GM21737 (cell line): Measurements from ENCODE around the gene SKAP1.
"Not testable (repeated sequence)": the region's sequence is repeated elsewhere in the genome, so short reads cannot be mapped to it uniquely, and the experiment has no call there.

Experiments used
- ATAC-seq: cut with Tn5 transposase; IDR thresholded peaks from one replicate; pipeline ENCODE4 v1.9.1; 2021; ENCODE audit warnings: mild to moderate bottlenecking, moderate library complexity; ENCODE audit not compliant: unreplicated experiment

SKAP1 gene

GRCh38 chr17:48449335-48449734, 19.3 kb upstream of the SKAP1 start:
- ATAC-seq = not testable (repeated sequence)

DNA sequence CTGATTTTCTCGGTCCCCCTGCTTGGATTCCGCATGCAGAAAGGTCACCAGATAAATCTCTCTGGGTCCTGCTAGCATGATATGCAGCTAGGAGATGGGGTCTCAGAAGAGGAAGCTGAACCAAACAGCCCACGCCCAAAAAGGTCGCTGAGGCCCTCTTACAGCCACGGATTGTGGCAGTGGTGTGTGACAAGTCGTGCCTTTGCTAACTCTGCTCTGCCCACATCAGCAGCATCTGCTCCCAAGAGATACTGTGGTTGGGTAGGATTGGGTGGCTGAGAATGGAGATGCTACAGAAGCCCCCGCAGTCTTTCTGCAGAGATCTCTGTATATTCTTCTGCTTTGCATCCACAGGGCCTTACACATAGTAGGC, 15.2 kb upstream of the SKAP1 start:
- no peak for ATAC-seq

DNA sequence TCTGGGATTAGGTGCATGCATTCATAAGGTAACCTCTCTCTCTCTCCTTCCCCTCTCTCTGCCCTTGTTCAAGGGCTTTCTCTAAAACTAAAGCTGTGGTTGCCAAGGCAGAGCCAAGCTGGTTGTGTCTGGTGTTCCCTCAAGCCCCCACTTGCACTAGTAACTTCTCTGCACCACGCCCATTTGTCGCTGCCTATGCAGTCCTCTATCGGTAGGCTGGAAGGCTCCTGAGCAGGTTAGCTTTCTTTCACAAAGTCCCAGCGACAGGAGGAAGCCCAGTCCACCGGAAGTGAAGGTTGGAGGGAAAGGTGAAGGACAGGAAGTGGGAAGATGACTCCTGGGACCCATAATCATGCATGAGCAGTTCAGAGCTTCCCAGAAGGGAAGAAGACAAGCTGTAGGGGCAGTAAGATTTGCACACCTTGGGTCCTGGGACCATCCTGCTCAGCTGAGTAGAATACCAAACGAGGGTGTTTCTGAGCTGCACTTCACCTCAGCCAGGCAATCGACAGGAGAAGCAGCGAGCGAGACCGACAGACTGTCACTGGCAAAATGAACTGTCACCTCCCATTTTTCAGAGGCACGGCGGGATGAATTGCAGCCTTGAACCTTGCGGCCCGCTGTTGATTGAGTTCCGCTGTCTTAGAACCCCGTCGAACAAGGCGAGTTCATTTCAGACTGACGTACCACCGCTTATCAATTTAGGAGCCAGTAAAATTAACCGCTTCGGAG, 14.7 kb upstream of the SKAP1 start:
- ATAC-seq = no peak

DNA sequence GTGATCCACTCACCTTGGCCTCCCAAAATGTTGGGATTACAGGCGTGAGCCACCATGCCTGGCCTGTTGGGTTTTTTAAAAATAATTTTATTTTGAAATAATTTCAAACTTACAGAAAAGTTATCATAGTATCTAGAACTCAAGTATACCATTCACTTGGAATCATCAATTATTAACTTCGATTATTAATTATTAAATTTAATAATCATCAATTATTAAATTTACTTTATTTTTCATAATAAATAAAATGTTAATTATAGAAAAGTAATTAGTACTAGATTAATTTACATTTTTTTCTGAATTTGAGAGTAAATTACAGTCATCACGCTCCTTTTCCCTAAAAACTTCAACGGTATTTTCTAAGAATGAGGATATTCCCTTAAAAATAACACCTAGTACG, 13.7 kb upstream of the SKAP1 start:
- ATAC-seq = no peak

- ATAC-seq = no peak
Measured at GRCh38 chr17:48442819-48443218, 12.8 kb upstream of the SKAP1 start.

GRCh38 chr17:48441862-48442261, 11.8 kb upstream of the SKAP1 start:
- ATAC-seq = no peak

GRCh38 chr17:48441231-48441711, 11.3 kb upstream of the SKAP1 start:
- ATAC-seq = peak; percentile 61

- ATAC-seq = no peak
Measured at GRCh38 chr17:48440669-48441068, 10.7 kb upstream of the SKAP1 start.

DNA sequence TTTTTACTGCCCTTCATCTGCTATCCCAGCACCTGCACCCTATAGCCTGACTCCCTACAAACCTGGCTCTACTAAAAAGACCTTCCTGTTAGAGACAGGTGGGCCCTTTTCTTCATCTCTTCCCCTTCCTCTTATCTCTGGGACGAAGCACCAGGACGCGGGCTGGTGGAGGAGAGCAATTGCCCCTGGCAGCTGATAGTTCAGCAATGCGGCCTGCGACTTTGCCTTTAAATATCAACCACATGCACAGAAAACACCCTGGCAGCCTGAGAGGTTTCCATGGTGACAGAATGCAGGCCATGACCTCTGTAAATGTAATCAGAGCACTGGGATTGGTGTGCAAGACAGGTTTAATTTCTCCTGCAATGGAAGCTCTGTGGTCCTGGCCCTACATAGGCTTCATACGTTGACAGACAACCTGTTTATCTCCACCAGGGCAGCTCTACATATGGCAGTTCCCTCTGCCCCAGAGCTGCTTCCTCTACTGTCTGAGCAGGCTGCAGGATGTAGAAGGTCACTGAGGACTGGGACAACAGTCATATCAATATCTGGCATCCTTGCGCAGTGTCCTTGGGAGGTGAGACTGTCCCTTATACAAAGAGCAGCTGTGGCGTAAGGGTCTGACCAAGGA, 10.0 kb upstream of the SKAP1 start:
- ATAC-seq = no peak

DNA sequence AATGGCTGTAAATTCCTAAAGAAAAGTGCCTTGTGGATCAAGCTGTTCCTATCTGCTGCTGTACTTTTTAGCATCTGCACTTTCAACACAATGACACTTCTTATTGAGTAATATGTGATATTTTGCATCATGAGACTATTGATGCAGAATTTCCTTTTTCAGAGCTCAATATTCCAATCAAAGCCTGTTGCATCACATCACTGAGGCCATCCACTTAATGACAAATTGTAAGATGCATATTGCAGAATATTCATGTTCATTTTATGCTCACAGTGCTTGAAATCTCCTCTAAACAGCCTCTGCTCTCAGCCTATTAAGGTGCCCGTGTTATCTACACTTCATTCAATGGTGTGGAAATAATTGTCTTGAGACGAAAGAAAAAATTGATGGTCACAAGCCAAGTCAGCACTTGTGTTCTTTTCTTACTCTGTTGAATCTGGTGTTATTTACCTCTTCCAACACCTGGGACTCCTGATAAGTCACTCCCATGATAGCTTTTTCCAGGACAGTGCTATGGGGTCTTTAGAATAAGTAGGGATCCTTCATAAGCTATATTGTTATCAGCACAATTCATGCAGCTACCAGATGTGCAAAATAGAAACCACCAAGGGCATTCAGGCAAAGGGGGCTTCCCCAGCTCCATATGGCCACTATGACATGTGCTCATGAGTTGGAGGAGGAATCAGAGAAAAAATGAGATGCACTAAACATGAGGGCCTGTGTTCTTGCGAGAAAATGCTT, 9.3 kb upstream of the SKAP1 start:
- ATAC-seq = no peak

DNA sequence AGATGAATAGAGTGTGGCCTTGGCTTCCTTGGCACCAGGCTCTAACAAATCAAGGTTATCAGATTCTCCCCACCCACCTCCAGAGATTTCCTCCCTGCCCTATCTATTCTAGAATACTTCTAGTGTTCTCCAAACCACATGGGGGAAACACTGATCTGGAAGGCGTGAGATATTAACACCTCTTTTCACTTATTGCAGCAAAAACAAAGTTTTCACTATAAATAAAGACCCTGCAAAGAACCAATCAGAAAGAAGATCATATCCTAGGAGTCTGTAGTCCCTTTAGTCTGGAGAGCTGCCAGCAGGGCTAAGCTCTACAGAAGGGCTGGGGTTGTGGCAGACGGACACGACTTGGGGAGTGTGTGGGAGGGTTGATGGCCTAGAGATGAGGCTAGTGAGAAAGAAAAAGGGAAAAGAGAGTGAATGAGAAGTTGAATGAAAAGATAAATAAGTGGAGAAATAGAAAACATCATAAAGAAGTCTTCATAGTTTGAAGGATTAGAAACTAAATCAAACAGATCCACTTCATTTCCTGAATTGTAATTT, 8.6 kb upstream of the SKAP1 start:
- no peak for ATAC-seq

- no peak for ATAC-seq
Measured at GRCh38 chr17:48433896-48434295, 3.9 kb upstream of the SKAP1 start.

DNA sequence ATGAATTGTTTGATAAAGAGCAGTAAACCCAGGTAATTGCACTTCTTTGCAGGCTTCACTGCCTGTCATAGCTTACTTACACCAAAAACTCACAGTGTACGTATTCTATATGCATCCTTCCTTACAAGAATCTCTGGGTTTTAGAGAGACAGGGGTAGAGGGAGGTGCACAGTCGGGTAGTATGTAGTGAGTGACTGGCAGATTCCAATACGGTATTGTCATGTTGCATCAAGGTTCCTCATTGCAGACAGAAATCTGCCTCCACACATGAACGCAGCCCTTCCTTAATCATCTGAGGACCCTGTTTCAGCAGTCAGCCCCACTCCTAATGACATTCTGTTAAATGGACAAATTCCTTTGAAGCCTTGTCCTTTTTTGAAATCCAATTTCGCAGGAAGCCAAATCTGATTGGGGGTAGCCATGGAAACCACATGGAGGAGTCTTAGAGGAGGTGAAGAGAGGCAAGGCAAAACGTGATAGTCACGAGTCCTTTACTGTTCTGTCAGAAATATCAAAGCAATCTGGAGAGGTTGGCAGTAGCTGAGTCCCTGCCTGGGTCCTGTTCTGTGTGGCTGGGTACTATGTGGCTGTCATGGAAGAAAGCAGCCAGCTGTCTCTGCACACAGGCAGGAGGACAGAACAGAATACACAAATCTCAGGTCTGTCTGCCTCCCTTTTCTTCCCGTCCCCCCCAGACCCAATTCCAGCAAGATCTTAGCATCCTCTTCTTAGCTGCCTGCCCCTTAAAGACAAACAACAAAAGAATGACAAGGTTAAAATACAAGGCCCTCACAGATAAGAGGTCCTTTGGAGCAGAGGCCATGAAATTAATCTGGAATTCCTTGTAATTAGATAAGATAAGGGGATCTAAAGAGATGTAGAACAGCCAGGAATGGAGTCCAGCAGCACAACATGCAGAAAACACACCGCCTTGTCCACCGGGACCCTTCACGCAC, 3.1 kb upstream of the SKAP1 start:
- ATAC-seq = no peak

DNA sequence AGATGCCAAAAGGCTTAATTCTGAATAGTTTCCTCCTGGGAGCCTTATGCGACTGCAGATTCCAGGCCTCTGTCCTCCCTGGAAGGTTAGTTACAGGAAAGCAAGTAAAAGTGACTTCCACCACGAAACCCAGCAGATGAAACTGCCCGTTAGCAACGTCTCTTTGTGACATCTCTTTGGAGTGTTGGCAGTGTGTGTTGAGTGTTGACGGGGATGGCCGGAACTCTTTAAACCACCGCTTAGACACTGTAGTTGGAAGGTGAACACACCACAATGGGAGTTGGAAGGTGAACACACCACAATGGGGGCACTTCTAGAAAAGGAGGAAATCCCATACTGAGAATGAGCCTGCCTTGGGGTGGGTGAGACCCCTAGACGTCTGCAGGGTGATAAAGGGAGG, 858 bp downstream of the SKAP1 start:
- ATAC-seq = no peak

DNA sequence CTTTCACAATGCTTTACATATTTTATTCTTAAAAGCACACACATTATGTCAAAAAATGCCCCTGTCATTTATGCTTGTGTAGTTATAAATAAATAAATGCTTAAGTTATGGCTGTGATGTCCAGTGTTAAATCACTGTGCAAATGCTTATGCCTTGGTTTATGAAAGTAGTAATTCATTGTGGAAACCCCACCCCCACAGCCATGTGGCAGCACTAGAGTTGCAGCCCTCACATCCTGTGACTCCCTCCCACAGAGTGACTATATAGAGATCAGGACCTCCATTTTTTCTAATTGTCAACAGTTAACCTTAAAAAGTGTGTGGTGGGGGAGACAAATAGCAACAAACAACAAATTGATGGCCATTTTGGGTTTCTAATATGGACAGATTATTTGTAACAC, 2.4 kb downstream of the SKAP1 start:
- ATAC-seq = no peak

DNA sequence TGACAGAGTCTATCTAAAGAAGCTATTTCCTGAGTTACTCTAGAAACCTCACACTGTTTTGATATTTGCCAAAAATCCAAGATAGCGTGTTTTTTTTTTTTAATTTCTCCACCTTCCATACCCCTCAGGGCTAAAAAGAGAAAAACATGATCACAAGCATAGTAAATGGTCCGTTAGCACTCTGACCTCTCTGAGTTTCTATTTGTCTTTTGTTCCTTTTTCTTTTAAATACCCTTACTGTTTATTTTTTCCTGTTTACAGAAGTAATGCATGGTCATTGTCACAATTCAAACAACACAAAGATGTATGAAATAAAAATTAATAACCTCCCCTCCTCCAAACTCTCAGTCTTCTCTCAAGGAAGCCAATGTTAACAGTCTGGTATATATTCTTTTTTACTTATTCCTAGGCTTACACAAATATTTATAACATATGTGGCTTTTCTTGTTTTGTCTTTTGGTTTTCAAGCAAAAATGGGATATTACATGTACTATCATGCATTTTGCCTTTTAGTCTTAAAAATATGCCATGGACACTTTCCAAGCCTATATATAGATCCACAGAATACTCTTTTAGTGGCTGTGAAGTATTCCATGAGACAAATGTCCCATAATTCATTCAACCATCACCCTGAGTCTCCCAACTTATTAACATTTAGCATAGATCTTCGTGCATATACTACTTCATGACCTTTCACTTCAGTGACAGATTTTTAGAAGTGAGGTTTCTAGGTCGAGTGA, 3.1 kb downstream of the SKAP1 start:
- no peak for ATAC-seq

GRCh38 chr17:48426019-48426665, 3.9 kb downstream of the SKAP1 start:
- ATAC-seq = no peak

DNA sequence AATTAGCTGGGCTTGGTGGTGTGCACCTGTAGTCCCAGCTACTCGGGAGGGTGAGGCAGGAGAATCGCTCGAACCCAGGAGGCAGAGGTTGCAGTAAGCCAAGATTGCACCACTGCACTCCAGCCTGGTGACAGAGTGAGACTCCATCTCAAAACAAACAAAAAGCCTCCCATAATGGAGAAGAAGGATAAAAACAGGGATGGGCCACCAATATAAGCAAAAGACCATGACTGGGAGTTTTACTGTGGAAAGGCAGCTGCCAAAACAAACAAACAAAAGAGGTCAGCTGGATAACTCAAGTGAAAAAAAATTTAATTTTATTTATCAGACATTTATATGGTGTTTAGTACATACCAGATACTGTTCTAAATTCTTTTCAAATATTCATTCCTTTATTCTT, 8.0 kb downstream of the SKAP1 start:
- ATAC-seq = not testable (repeated sequence)

- ATAC-seq = no peak
Measured at GRCh38 chr17:48420823-48421222, 9.2 kb downstream of the SKAP1 start.
